ENCODE results near the gene WSB2. TPM values are rescaled to one million over a fixed set of nuclear protein-coding genes. Genes with fewer than 3 reads are reported as not detected.
A peak's percentile ranks its signal among the peaks of the same experiment; 100 is the strongest.
"Not testable (repeated sequence)": the region's sequence is repeated elsewhere in the genome, so short reads cannot be mapped to it uniquely, and the experiment has no call there.

The WSB2 gene
- total and polyA plus RNA-seq, 4 donors: 103 to 250 (median 231) TPM

DNA sequence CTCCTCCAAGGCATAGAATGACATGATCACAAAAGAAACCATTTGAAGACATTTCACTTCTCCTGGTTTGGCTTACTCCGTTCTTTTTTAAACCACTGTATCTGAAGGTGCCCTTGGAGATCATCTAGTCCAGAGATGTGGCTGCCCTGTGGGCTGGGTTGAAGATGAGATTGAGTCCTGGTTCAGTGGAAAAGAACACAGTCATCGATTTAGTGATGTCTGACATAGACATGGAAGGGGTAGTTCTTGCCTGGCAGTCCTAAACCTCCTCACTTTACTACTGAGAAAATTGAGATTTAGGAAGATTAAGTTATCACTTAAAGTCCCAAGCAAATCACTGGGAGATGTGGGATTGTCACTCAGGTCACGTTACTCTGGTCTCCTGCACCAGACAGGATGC, 40.1 kb upstream of the WSB2 start:
- H3K4me3 ChIP-seq (ENCODE audit: low read depth, low read length): no peak overlapping the region
- no peaks in the 10 kb centered on the region for H3K9me3 ChIP-seq (ENCODE audit: control insufficient read depth, insufficient read depth, low read length)
- H3K27me3 ChIP-seq (ENCODE audit: control insufficient read depth, insufficient read depth, low read length): peaks cover 7% of the 10 kb centered on the region
- no peaks in the 10 kb centered on the region for H3K36me3 ChIP-seq (ENCODE audit: control insufficient read depth, insufficient read depth, low read length)
- H3K27ac ChIP-seq (ENCODE audit: low read depth, low read length): no peak overlapping the region
- no peak for DNase-seq (ENCODE audit: low read depth in 4 of 6, low spot score in 6 of 6)
- no CpG with 5 or more reads among the region's 3 CpGs for WGBS (ENCODE audit: insufficient coverage)
- H3K4me1 ChIP-seq (ENCODE audit: control insufficient read depth, insufficient read depth, low read length): peaks cover 21% of the 10 kb centered on the region

DNA sequence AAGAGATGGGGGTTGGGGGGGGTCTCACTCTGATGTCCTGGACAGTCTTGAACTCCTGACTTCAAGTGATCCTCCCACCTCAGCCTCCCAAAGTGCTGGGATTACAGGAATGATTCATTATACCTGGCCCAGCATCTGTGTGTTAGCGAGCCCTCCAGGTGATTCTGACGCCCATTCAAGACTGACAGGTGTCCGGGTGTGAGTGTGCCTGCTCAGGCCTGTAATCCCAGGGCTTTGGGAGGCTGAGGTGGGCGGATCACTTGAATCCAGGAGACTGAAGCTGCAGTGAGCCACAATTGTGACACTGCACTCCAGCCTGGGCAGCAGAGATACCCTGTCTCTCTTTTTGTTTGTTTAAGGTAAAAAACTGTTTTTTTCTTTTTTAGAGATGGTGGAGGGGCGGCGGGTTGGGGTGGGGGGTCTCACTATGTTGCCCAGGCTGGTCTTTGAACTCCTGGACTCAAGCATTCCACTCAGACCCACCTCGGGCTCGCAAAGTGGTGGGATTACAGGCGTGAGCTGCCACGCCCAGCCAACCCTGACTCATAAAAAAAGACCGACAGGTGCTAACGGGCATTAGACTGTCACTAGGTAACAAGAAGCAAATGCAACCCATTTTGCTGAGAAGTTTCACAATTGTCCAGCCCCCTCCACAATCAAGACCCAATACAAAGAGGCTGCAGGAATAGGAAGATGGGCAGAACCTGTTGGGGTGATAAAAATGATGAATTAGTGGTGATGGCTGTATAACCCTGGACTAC, 38.1 kb upstream of the WSB2 start:
- Histone ChIP-seq H3K9me3 (ENCODE audit: control insufficient read depth, insufficient read depth, low read length) (no peaks in the 10 kb centered on the region), H3K27ac (ENCODE audit: low read depth, low read length) (no peak overlapping the region), H3K4me3 (ENCODE audit: low read depth, low read length) (no peak overlapping the region), H3K27me3 (ENCODE audit: control insufficient read depth, insufficient read depth, low read length) (peaks cover 7% of the 10 kb centered on the region), H3K4me1 (ENCODE audit: control insufficient read depth, insufficient read depth, low read length) (peaks cover 14% of the 10 kb centered on the region), H3K36me3 (ENCODE audit: control insufficient read depth, insufficient read depth, low read length) (peaks cover 5% of the 10 kb centered on the region)
- no peak for DNase-seq (ENCODE audit: low read depth in 4 of 6, low spot score in 6 of 6)
- 87% methylated on average over 7 of the region's 12 CpGs for WGBS (ENCODE audit: insufficient coverage)

DNA sequence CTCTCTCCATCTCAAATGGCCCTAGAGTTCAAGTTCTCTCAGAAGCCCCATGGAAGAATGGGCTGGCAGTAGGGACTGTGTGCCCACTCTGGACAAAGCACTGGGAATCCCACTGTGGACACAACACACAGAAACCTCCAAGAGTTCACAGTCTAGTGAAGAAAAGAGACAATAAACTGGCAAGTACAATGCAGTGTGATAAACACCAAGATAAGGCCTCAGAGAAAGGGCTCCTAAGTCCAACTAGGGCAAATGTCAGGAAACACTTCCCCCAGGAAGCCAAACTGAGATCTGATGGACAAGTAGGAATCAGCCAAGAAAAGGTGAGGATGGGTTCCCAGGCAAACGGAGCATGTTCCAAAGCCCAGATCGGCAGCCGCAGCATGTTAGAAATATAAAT, 37.4 kb upstream of the WSB2 start:
- no peak overlapping the region for H3K4me3 ChIP-seq (ENCODE audit: low read depth, low read length)
- no peaks in the 10 kb centered on the region for H3K9me3 ChIP-seq (ENCODE audit: control insufficient read depth, insufficient read depth, low read length)
- DNase-seq (ENCODE audit: low read depth in 4 of 6, low spot score in 6 of 6): no peak
- H3K4me1 ChIP-seq (ENCODE audit: control insufficient read depth, insufficient read depth, low read length): peaks cover 13% of the 10 kb centered on the region
- no CpG with 5 or more reads among the region's 3 CpGs for WGBS (ENCODE audit: insufficient coverage)
- H3K27me3 ChIP-seq (ENCODE audit: control insufficient read depth, insufficient read depth, low read length): peaks cover 7% of the 10 kb centered on the region
- H3K27ac ChIP-seq (ENCODE audit: low read depth, low read length): no peak overlapping the region
- H3K36me3 ChIP-seq (ENCODE audit: control insufficient read depth, insufficient read depth, low read length): peaks cover 5% of the 10 kb centered on the region

DNA sequence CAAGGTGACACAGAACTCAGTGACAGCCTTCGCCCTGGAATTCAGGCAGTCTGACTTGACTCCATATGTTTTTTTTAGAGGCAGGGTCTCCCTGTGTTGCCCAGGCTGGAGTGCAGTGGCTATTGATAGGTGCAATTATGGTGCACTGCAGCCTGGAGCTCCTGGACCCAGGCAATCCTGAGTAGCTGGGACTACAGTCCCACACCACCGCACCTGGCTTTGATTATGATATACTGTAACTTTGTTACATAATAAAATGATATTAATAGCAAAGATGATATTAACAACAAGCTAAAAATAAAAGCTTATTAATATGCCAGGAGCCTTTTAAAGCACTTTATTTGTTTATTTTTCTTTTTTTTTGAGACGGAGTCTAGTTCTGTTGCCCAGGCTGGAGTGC, 33.1 kb upstream of the WSB2 start:
- H3K4me1 ChIP-seq (ENCODE audit: control insufficient read depth, insufficient read depth, low read length): no peaks in the 10 kb centered on the region
- H3K27ac ChIP-seq (ENCODE audit: low read depth, low read length): no peak overlapping the region
- peaks cover 5% of the 10 kb centered on the region for H3K36me3 ChIP-seq (ENCODE audit: control insufficient read depth, insufficient read depth, low read length)
- DNase-seq (ENCODE audit: low read depth in 4 of 6, low spot score in 6 of 6): no peak
- WGBS (ENCODE audit: insufficient coverage): 83% methylated on average over 1 of the region's 3 CpGs
- no peak overlapping the region for H3K4me3 ChIP-seq (ENCODE audit: low read depth, low read length)
- H3K9me3 ChIP-seq (ENCODE audit: control insufficient read depth, insufficient read depth, low read length): no peaks in the 10 kb centered on the region
- H3K27me3 ChIP-seq (ENCODE audit: control insufficient read depth, insufficient read depth, low read length): no peaks in the 10 kb centered on the region

DNA sequence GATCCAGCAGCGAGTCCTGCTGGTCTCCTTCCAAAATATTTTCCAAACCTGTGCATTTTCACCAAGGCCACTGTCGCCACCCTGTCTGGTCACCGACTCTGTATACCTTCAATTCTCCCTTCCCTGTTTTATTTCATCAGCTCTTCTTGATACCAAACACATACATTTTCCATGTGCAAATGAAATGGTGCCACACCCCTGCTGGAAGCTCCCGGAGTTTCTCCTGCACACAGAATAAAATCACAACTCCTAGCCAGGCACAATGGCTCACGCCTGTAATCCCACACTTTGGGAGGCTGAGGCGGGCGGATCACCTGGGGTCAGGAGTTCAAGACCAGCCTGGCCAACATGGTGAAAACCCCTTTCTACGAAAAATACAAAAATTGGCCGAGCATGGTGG, 28.8 kb upstream of the WSB2 start:
- Histone ChIP-seq H3K36me3 (ENCODE audit: control insufficient read depth, insufficient read depth, low read length) (no peaks in the 10 kb centered on the region), H3K9me3 (ENCODE audit: control insufficient read depth, insufficient read depth, low read length) (no peaks in the 10 kb centered on the region), H3K27ac (ENCODE audit: low read depth, low read length) (no peak overlapping the region), H3K27me3 (ENCODE audit: control insufficient read depth, insufficient read depth, low read length) (no peaks in the 10 kb centered on the region), H3K4me3 (ENCODE audit: low read depth, low read length) (no peak overlapping the region), H3K4me1 (ENCODE audit: control insufficient read depth, insufficient read depth, low read length) (no peaks in the 10 kb centered on the region)
- DNase-seq (ENCODE audit: low read depth in 4 of 6, low spot score in 6 of 6): no peak
- 85% methylated on average over 9 of the region's 9 CpGs for WGBS (ENCODE audit: insufficient coverage)

DNA sequence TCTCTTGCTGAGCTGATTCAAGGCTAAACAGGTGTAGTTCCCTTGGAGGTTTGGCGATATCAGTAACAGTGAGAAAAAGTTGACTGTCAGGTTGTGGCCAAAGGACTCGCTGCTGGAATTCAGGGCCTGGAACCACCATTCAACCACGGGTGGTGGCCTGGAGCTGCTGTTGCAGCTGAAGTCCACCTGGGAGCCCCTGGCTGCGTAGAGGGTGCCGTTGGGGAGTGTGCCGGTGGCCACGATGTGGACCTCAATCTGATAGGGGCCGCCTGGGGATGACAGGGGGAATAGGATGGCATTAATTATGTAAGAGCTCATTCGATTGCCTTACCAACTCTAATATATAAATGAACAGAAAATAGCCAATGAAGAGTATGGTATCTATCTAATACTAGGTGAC, 21.2 kb upstream of the WSB2 start:
- DNase-seq (ENCODE audit: low read depth in 4 of 6, low spot score in 6 of 6): no peak
- Histone ChIP-seq H3K9me3 (ENCODE audit: control insufficient read depth, insufficient read depth, low read length) (no peaks in the 10 kb centered on the region), H3K27ac (ENCODE audit: low read depth, low read length) (no peak overlapping the region), H3K4me3 (ENCODE audit: low read depth, low read length) (no peak overlapping the region), H3K36me3 (ENCODE audit: control insufficient read depth, insufficient read depth, low read length) (peaks cover 8% of the 10 kb centered on the region), H3K4me1 (ENCODE audit: control insufficient read depth, insufficient read depth, low read length) (no peaks in the 10 kb centered on the region), H3K27me3 (ENCODE audit: control insufficient read depth, insufficient read depth, low read length) (no peaks in the 10 kb centered on the region)
- 79% methylated on average over 5 of the region's 9 CpGs for WGBS (ENCODE audit: insufficient coverage)

DNA sequence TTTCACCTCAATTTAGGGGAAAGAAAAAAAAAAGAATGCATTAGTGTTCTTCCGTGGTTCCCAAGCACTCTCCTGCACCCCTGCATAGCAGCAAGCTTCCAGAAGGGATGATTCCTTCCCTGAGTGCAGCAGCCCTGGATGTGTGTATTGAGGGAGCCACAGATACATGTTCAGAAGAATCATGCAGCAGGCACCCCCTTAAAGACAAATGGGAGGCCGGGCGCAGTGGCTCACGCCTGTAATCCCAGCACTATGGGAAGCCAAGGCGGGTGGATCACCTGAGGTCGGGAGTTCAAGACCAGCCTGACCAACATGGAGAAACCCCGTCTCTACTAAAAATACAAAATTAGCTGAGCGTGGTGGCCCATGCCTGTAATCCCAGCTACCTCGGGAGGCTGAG, 20.5 kb upstream of the WSB2 start:
- 94% methylated on average over 6 of the region's 9 CpGs for WGBS (ENCODE audit: insufficient coverage)

DNA sequence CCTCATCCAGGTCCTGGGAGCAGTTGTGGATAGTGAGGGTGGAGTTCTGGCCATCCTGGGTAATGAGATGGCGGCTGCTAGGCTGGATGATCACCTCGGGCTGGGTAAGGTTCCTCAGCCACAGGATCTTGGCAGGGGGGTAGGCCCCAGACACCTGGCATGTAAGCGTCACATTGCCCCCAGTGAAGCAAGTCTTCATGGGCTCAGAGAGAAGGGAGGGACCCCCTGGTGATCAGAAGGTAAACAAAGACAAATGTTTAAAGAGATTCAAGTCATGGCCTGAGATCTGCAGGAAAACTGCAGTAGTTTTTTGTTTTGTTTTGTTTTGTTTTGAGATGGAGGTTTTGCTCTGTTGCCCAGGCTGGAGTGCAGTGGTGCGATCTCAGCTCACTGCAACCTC, 12.8 kb upstream of the WSB2 start:
- no peaks in the 10 kb centered on the region for H3K27me3 ChIP-seq (ENCODE audit: control insufficient read depth, insufficient read depth, low read length)
- 78% methylated on average over 4 of the region's 4 CpGs for WGBS (ENCODE audit: insufficient coverage)

More for the DNA sequence above, 20.5 kb upstream of the WSB2 start:
- H3K4me1 ChIP-seq (ENCODE audit: control insufficient read depth, insufficient read depth, low read length); DNase-seq (ENCODE audit: low read depth in 4 of 6, low spot score in 6 of 6); H3K36me3 ChIP-seq (ENCODE audit: control insufficient read depth, insufficient read depth, low read length); H3K4me3 ChIP-seq (ENCODE audit: low read depth, low read length); H3K27ac ChIP-seq (ENCODE audit: low read depth, low read length); H3K27me3 ChIP-seq (ENCODE audit: control insufficient read depth, insufficient read depth, low read length); H3K9me3 ChIP-seq (ENCODE audit: control insufficient read depth, insufficient read depth, low read length): not testable (repeated sequence)

DNA sequence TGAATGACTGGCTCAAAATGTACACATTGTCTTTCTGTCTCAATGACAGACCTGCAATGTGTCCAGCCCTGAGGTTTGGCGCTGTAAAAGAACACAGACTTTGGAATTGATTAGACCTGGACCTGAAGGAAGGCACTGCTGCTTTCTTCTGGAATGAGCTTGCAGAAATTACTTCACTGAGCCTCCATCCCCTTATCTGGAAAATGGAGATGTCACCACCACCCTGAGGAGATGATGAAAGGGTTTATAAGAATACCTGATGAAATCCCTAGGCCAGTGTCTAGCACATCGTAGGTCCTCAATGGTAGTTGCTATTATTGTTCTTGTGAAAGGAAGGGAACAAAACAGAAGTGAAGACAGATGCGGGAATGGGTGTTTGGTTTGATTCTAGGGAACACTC, 9.7 kb upstream of the WSB2 start:
- Histone ChIP-seq H3K36me3 (ENCODE audit: control insufficient read depth, insufficient read depth, low read length) (no peaks in the 10 kb centered on the region), H3K4me3 (ENCODE audit: low read depth, low read length) (no peak overlapping the region), H3K27me3 (ENCODE audit: control insufficient read depth, insufficient read depth, low read length) (no peaks in the 10 kb centered on the region), H3K9me3 (ENCODE audit: control insufficient read depth, insufficient read depth, low read length) (no peaks in the 10 kb centered on the region), H3K4me1 (ENCODE audit: control insufficient read depth, insufficient read depth, low read length) (no peaks in the 10 kb centered on the region), H3K27ac (ENCODE audit: low read depth, low read length) (no peak overlapping the region)
- 94% methylated on average over 2 of the region's 3 CpGs for WGBS (ENCODE audit: insufficient coverage)
- no peak for DNase-seq (ENCODE audit: low read depth in 4 of 6, low spot score in 6 of 6)

More for the DNA sequence above, 12.8 kb upstream of the WSB2 start:
- Histone ChIP-seq H3K9me3 (ENCODE audit: control insufficient read depth, insufficient read depth, low read length) (no peaks in the 10 kb centered on the region), H3K27ac (ENCODE audit: low read depth, low read length) (no peak overlapping the region), H3K4me3 (ENCODE audit: low read depth, low read length) (no peak overlapping the region), H3K36me3 (ENCODE audit: control insufficient read depth, insufficient read depth, low read length) (no peaks in the 10 kb centered on the region), H3K4me1 (ENCODE audit: control insufficient read depth, insufficient read depth, low read length) (no peaks in the 10 kb centered on the region)
- no peak for DNase-seq (ENCODE audit: low read depth in 4 of 6, low spot score in 6 of 6)

DNA sequence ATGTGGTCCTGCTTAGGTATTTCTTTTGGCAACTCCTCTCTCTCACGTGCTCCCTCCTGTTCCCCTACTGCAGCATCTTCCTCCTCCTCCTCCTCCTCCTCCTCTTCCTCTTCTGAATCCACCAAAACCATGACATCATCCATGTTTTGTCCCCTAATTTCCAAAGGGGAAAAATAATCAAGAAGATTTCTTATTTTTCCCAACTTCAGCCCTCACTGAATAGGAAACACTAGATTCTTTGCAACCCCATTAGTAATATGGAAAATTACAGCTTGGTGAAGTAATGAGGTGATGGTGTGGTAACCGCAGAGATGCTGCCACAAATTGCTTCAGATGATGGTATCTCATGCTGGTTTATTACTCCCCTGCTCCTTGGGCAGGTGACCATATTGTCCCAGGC, 7.5 kb upstream of the WSB2 start:
- 75% methylated on average over 1 of the region's 2 CpGs for WGBS (ENCODE audit: insufficient coverage)
- peak in 1 of 6 donors; percentile 21 for DNase-seq (ENCODE audit: low read depth in 4 of 6, low spot score in 6 of 6)

More for the DNA sequence above, 7.5 kb upstream of the WSB2 start:
- no peaks in the 10 kb centered on the region for H3K9me3 ChIP-seq (ENCODE audit: control insufficient read depth, insufficient read depth, low read length)
- H3K4me3 ChIP-seq (ENCODE audit: low read depth, low read length): no peak overlapping the region
- no peak overlapping the region for H3K27ac ChIP-seq (ENCODE audit: low read depth, low read length)
- H3K27me3 ChIP-seq (ENCODE audit: control insufficient read depth, insufficient read depth, low read length): no peaks in the 10 kb centered on the region
- H3K4me1 ChIP-seq (ENCODE audit: control insufficient read depth, insufficient read depth, low read length): no peaks in the 10 kb centered on the region
- H3K36me3 ChIP-seq (ENCODE audit: control insufficient read depth, insufficient read depth, low read length): no peaks in the 10 kb centered on the region
